GM18907 (cell line): ENCODE results near the gene MUC20.
"Not testable (repeated sequence)": the region's sequence is repeated elsewhere in the genome, so short reads cannot be mapped to it uniquely, and the experiment has no call there.

ENCODE experiments used
- ATAC-seq: cut with Tn5 transposase; IDR thresholded peaks from one replicate; pipeline ENCODE4 v1.9.1; 2021; ENCODE audit warnings: mild to moderate bottlenecking, moderate library complexity; ENCODE audit not compliant: unreplicated experiment

MUC20 gene

DNA sequence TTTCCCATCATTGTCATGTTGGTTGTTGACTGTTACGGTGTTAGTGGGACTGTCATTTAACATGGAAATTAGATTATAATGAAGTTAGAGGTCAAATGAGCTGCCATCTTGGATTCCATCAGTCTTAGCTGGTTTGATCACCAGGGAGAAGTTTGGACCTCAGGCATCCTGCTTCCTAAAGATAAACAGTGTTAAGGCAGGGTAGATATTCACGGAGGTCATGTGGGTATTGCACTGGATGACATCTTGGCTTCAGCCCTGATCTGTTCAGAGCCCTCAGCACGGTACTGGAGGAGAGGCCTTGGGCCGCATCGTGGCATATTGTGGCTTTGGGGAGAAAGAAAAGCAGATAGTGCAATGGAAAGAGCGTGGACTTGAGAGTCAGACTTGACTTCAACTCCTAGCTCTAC lies 11.1 kb upstream of the MUC20 start:
- ATAC-seq, result no peak

GRCh38 chr3:195710126-195710905 lies 10.5 kb upstream of the MUC20 start:
- ATAC-seq, result not testable (repeated sequence)

- not testable (repeated sequence) for ATAC-seq
Measured at GRCh38 chr3:195711091-195711812, 9.5 kb upstream of the MUC20 start.

DNA sequence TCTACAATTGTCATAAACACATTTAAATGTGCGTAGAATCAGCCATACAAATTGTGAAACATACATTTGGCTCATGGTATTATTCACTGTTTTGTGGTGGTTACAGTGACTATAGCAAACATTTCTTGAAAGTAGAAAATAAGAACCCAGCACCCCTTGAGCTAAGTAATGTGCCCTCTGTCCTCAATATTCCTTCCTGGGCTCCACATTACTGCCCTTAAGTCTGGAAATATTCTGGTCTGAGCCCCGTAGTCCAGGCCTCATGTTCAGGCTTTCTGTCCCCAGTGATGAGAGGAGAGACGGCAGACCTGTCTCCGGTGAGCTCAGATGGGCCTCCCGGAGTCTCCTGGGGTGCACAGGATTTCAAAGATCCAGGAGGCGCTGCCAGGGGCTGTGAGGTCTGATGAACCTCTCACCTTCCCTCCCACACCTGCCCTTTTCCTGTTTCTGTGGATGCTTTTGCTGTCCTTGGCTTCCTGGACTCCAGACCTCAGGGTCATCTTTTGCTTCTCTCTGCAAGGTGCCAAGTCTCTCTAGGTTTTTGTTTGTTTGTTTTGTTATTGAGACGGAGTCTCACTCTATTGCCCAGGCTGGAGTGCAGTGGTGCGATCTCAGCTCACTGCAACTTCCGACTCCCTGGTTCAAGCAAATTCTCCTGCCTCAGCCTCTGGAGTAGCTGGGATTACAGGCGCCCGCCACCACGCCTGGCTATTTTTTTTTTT lies 8.8 kb upstream of the MUC20 start:
- no peak for ATAC-seq

DNA sequence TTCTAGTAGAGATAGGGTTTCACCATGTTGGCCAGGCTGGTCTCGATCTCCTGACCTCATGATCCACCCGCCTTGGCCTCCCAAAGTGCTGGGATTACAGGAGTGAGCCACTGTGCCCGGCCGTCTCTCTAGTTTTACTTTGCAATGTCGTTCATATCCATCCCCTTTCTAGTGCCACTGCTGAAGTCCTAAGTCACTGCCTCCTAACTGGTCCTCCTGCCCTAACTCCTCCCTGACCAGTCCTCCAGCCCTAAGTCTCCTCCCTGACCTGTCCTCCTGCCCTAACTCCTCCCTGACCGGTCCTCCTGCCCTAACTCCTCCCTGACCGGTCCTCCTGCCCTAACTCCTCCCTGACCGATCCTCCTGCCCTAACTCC lies 8.3 kb upstream of the MUC20 start:
- ATAC-seq, result not testable (repeated sequence)

DNA sequence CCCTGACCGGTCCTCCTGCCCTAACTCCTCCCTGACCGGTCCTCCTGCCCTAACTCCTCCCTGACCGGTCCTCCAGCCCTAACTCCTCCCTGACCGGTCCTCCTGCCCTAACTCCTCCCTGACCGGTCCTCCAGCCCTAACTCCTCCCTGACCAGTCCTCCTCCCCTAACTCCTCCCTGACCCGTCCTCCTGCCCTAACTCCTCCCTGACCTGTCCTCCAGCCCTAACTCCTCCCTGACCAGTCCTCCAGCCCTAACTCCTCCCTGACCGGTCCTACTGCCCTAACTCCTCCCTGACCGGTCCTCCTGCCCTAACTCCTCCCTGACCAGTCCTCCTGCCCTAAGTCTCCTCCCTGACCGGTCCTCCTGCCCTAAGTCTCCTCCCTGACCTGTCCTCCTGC lies 7.6 kb upstream of the MUC20 start:
- not testable (repeated sequence) for ATAC-seq

- no peak for ATAC-seq
Measured at GRCh38 chr3:195714380-195715011, 6.3 kb upstream of the MUC20 start.

- no peak for ATAC-seq
Measured at GRCh38 chr3:195715134-195715533, 5.6 kb upstream of the MUC20 start.

- no peak for ATAC-seq
Measured at GRCh38 chr3:195715583-195716266, 5.1 kb upstream of the MUC20 start.

GRCh38 chr3:195717416-195717815 lies 3.4 kb upstream of the MUC20 start:
- no peak for ATAC-seq

GRCh38 chr3:195717852-195718476 lies 2.8 kb upstream of the MUC20 start:
- ATAC-seq, result no peak

- ATAC-seq, result no peak
Measured at GRCh38 chr3:195718477-195718984, 2.2 kb upstream of the MUC20 start.

DNA sequence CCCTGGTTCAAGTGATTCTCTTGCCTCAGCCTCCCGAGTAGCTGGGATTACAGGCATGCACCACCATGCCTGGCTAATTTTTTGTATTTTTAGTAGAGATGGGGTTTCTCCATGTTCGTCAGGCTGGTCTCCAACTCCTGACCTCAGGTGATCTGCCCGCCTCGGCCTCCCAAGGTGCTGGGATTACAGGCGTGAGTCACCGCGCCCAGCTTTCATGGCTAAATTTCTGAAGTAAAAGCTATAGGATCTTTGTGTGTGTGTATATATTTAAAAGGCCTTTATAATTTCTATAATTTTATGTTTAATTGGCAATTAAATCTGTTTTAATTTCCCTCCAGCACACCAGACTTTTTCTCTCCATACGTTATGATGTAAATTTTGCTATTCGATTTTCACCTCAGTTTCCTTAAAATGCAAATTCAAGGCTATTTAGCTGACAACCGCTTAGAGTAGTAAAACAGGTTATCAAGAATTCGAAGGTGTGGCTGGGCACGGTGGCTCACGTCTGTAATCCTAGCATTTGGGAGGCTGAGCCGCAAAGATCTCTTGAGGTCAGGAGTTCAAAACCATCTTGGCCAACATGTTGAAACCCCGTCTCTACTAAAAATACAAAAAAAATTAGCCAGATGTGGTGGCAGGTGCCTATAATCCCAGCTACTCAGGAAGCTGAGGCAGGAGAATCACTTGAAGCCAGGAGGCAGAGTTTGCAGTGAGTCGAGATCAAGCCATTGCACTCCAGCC lies 1.1 kb upstream of the MUC20 start:
- ATAC-seq, result not testable (repeated sequence)

- ATAC-seq, result not testable (repeated sequence)
Measured at GRCh38 chr3:195722139-195722995, 1.6 kb downstream of the MUC20 start.

DNA sequence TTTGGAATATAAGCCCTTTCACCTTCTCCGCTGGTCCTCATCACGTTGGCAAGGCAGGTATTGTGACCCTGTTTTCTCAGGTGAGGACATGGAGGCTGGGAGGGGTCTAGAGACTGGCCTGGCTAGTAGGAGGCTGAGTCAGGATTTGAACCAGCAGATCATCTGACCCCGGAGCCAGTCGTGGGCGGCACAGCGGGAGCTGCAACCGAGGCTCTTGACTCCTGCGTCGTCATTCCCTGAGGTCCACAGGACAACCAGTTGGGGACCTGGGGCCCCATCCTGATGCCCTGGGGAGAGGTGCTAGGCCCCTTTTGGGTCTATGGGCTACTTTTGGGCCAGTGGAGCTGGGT lies 2.2 kb downstream of the MUC20 start:
- ATAC-seq, result not testable (repeated sequence)

GRCh38 chr3:195724363-195724762 lies 3.6 kb downstream of the MUC20 start:
- not testable (repeated sequence) for ATAC-seq

DNA sequence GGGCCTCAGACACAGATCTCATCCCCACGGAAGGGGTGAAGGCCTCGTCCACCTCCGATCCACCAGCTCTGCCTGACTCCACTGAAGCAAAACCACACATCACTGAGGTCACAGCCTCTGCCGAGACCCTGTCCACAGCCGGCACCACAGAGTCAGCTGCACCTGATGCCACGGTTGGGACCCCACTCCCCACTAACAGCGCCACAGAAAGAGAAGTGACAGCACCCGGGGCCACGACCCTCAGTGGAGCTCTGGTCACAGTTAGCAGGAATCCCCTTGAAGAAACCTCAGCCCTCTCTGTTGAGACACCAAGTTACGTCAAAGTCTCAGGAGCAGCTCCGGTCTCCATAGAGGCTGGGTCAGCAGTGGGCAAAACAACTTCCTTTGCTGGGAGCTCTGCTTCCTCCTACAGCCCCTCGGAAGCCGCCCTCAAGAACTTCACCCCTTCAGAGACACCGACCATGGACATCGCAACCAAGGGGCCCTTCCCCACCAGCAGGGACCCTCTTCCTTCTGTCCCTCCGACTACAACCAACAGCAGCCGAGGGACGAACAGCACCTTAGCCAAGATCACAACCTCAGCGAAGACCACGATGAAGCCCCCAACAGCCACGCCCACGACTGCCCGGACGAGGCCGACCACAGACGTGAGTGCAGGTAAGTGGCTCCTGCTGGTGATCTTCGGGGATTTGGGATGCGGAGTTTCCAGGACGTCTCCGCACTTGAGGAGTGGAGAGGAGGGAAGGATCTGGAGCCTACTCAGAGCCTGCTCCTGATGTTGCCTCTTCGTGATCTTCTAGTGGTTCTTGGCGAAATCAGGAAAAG lies 5.3 kb downstream of the MUC20 start:
- ATAC-seq, result not testable (repeated sequence)
